A549 (cell line): ENCODE results near the gene HERC4.

Experiments
- CBX8 ChIP-seq: fragments of 200-600 bp; sonication (generic); IDR thresholded peaks from 2 replicates; pipeline ENCODE4 v1.6.1; 2016
- CHD2 ChIP-seq: fragments of 150-350 bp; IDR thresholded peaks from 2 replicates; pipeline ENCODE4 v1.6.1; 2014; ENCODE audit warnings: low read length; ENCODE audit not compliant: partially characterized antibody
- CHD4 ChIP-seq: fragments of 200-600 bp; sonication (generic); IDR thresholded peaks from 2 replicates; pipeline ENCODE4 v1.6.1; 2016; ENCODE audit warnings: antibody characterized with exemption, mild to moderate bottlenecking, borderline replicate concordance
- CTCF ChIP-seq: fragments of >200 bp; sonication (Bioruptor Twin); formaldehyde crosslinking; IDR thresholded peaks from 3 replicates; pipeline ENCODE4 v1.5.1; 2016
- EP300 ChIP-seq, 2 experiments: fragments of >200 bp; sonication (Bioruptor Twin); formaldehyde crosslinking; IDR thresholded peaks; 2 replicates in 1 of 2; 3 replicates in 1 of 2; pipeline ENCODE4 v1.6.1; 2016 to 2017
- FOSL2 ChIP-seq, 2 experiments: fragments of 450-650 bp in 1 of 2; fragments of >200 bp in 1 of 2; sonication (Bioruptor Twin) in 1 of 2; formaldehyde crosslinking; IDR thresholded peaks; 2 replicates each; pipeline versions ENCODE4 v1.5.0 to v1.6.1; 2016 to 2020; ENCODE audit warnings: mild to moderate bottlenecking in 1 of 2, moderate library complexity in 1 of 2
- HDAC2 ChIP-seq: fragments of 200-600 bp; sonication (generic); IDR thresholded peaks from 2 replicates; pipeline ENCODE4 v1.6.1; 2016
- MAX ChIP-seq: IDR thresholded peaks from 2 replicates; pipeline ENCODE4 v1.6.1; 2012
- NFE2L2 ChIP-seq: fragments of 150-350 bp; conservative IDR thresholded peaks from 2 replicates; pipeline ENCODE4 v1.6.1; 2014; ENCODE audit warnings: low read length
- POLR2A ChIP-seq: IDR thresholded peaks from 2 replicates; pipeline ENCODE4 v1.6.1; 2012; ENCODE audit warnings: mild to moderate bottlenecking, low read length
- RFX5 ChIP-seq: fragments of 450-650 bp; IDR thresholded peaks from 2 replicates; pipeline ENCODE4 v1.7.1; 2014; ENCODE audit warnings: antibody characterized with exemption, mild to moderate bottlenecking, moderate library complexity
- SMC3 ChIP-seq: fragments of >200 bp; sonication (Bioruptor Twin); formaldehyde crosslinking; IDR thresholded peaks from 3 replicates; pipeline ENCODE4 v1.6.1; 2018; ENCODE audit warnings: inconsistent platforms
- TF ChIP-seq, protein P1 (sequence below): fragments of >200 bp; sonication (Bioruptor Twin); formaldehyde crosslinking; IDR thresholded peaks from 2 replicates; pipeline ENCODE4 v1.6.1; 2016
- TF ChIP-seq, protein P2 (sequence below): fragments of 450-650 bp; IDR thresholded peaks from 2 replicates; pipeline ENCODE4 v1.6.1; 2014; ENCODE audit warnings: antibody characterized with exemption

DNA sequence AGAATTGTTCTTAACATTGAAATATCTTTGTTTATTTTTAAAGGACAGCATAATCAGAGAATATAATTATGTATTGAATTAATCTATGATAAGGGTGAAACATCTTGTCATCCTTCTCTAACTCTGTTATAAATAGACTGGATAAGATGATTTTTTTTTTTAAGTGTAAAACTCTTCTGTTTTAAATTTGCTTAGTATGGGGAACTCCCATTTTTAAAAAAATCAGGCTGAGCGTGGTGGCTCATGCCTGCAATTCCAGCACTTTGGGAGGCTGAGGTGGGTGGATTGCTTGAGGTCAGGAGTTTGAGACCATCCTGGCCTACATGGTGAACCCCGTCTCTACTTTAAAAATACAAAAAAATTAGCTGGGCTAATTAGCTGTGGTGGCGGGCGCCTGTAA lies 9.4 kb upstream of the HERC4 start:
- TF ChIP-seq CTCF, result no peak
- no peak for TF ChIP-seq HDAC2
- TF ChIP-seq, protein P1, sequence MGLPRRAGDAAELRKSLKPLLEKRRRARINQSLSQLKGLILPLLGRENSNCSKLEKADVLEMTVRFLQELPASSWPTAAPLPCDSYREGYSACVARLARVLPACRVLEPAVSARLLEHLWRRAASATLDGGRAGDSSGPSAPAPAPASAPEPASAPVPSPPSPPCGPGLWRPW, result no peak
- no peak for TF ChIP-seq POLR2A
- TF ChIP-seq NFE2L2, result no peak
- no peak for TF ChIP-seq MAX
- TF ChIP-seq SMC3, result no peak
- no peak for TF ChIP-seq CBX8
- no peak for TF ChIP-seq RFX5
- TF ChIP-seq CHD2, result no peak
- no peak for TF ChIP-seq EP300 (IDR thresholded peaks at IDR 0.05)
- TF ChIP-seq CHD4, result no peak
- TF ChIP-seq, protein P2, sequence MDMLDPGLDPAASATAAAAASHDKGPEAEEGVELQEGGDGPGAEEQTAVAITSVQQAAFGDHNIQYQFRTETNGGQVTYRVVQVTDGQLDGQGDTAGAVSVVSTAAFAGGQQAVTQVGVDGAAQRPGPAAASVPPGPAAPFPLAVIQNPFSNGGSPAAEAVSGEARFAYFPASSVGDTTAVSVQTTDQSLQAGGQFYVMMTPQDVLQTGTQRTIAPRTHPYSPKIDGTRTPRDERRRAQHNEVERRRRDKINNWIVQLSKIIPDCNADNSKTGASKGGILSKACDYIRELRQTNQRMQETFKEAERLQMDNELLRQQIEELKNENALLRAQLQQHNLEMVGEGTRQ, result no peak
- TF ChIP-seq FOSL2 (IDR thresholded peaks at IDR 0.05), result no peak
- no peak for TF ChIP-seq FOSL2 (CRISPR knock-in tag; IDR thresholded peaks at IDR 0.05)
